ENCODE results near the gene ROMO1.

Gene ROMO1

DNA sequence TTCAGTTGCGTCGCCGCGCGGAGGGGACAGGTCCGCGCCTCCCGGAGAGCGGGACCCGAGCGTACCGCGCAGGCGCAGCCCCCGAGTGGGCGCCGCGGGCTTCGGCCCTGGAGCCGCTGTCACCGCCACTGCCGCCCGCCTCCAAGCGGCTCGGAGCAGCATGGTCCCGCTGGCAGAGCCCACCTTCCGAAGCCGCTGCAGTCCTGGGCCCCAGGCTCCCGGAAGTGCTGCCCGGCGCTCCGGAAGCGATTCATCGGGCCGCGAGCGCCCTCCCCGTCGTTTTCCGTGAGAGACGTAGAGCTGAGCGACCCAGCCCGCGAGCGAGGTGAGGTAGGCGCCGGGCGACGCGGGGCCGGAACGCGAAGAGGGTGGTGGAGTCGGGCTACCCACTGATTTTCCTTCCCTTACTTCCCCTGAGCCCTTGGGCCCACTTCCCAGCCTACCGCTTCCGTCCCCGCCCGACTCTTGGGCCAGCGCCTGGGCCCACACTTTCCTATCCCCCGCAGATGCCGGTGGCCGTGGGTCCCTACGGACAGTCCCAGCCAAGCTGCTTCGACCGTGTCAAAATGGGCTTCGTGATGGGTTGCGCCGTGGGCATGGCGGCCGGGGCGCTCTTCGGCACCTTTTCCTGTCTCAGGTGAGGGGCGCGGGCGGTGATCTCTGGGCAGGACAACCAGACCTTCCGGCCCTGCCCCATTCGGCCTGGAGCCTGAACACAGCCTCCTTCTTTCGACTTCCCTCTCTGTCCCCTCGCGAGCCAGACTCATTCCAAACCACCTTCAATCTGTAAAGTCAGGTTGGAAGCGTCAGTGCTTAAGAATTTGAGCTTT lies at the start of gene ROMO1, which contains the start of gene NFS1:
ROMO1 (plus strand) TSS at position 279 of the 830 bp plus-strand sequence; CDS start at position 507, 228 bp downstream.
NFS1 (minus strand) TSS at position 226 of the 830 bp plus-strand sequence; CDS start at position 162, 64 bp downstream.
- DNase-seq, result peak; percentile 83
- in situ Hi-C loops (cut with HindIII; ENCODE audit: low pct_ligation_motif_present, low pct_unique_long_range_greater_than_20kb, low sequenced_read_pairs), result no loop called here

DNA sequence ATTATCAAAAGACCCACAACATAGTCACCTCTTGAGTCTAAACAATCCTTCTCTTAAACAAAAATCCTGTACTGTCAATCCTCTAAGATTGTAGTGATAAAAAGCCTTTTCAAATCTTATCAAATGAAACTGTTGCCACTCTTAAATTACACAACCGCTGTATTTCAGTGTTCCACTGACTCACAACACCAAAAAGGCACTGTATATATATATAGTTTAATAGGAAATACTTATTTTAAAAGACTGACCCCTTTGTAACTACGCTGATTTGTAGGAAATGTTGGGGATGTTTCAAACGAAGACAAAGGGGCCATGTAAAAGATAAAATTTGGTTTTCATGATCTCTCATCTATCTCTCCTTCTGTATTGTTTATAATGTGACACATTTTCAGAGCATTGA lies 48.6 kb upstream of the ROMO1 start:
- no peak for DNase-seq
- in situ Hi-C loops (cut with HindIII; ENCODE audit: low pct_ligation_motif_present, low pct_unique_long_range_greater_than_20kb, low sequenced_read_pairs), result no loop called here

DNA sequence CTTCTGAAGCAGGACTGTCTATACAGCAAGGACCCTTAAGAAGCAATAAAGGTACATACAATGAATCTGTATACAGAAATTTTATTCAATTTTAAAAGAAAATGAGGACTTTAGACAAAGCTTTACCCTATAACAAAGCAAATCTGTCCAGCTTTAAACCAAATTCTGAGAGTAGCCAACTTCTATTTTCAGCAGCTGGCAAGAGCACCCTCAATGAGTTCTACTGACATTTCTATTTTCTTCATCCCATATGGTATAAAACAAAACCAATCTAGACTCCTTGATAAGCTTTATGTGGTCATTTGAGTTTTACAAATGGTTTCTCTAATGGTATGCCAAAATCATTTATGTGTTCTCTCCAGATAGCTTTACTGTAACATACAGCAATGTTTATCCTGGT lies 47.2 kb upstream of the ROMO1 start:
- no peak for DNase-seq
- in situ Hi-C loops (cut with HindIII; ENCODE audit: low pct_ligation_motif_present, low pct_unique_long_range_greater_than_20kb, low sequenced_read_pairs), result no loop called here

DNA sequence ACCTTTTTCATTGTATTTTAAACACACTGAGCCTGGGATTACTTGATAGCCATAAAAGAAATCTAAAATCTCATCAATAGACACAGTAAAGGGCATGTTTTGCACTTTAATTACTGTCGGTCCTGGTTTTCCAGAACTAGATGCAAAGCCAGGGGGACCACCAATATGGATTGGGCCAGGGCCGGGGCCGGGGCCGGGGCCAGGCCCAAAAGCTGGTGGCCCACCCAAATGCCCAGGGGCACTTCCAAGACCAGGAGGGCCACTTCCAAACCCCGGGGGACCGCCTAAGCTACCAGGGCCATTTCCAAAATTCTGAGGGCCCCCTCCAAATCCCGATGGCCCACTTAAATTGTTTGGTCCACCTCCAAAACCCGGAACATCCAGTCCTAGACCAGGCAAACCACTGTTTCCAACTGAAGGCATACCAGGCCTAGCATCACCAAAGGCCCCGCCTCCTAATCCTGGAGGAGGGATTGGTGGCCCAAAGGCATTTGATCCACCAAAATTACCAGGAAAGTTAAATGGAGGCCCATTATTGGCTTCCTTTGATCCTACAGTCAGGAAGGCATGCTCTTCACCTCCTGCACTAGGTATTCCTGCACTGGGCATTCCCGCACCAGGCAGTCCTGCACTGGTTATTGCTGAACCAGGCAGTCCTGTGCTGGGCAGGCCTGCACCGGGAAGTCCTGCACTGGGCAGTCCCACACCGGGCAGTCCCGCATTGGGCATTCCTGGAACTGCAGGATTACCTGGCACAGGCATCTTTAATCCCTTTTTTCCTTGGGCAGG lies 46.4 kb upstream of the ROMO1 start:
- DNase-seq, result no peak

DNA sequence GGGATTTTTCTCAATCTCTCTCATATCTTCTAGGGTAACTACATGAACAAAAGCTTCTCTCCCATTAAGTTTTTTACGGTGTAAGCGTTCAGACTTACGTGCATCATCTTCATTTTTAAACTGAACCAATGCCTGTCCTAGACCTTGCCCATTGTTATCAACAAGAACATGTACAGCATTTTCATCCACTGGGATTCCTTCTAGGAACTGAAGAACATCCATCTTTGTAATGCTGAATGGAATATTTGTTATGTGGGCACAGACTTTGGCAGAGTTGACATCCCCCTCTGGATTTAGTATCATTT lies 45.8 kb upstream of the ROMO1 start:
- DNase-seq, result no peak
- in situ Hi-C loops (cut with HindIII; ENCODE audit: low pct_ligation_motif_present, low pct_unique_long_range_greater_than_20kb, low sequenced_read_pairs), result no loop called here

More for the DNA sequence above, 46.4 kb upstream of the ROMO1 start:
- in situ Hi-C loops (cut with HindIII; ENCODE audit: low pct_ligation_motif_present, low pct_unique_long_range_greater_than_20kb, low sequenced_read_pairs), result no loop called here

DNA sequence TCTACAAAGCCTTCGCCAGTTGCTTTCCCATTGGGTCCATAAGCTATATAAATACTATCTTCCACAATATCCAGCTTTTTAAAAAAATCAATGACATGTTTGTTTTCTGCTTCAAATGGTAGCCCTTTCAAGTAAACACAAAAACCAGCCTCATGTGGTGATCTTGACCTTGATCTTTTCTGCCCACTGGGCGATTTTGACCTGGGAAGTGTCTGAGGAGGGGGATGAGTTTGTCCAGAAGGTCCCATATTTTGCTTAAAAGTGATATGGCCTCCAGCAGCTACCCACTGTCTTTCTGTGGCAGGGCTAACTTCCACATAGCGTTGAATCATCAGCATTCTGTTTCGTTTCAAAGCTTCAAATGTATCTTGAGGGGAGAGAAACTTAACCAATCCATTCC lies 45.3 kb upstream of the ROMO1 start:
- in situ Hi-C loops (cut with HindIII; ENCODE audit: low pct_ligation_motif_present, low pct_unique_long_range_greater_than_20kb, low sequenced_read_pairs), result no loop called here
- DNase-seq, result no peak

DNA sequence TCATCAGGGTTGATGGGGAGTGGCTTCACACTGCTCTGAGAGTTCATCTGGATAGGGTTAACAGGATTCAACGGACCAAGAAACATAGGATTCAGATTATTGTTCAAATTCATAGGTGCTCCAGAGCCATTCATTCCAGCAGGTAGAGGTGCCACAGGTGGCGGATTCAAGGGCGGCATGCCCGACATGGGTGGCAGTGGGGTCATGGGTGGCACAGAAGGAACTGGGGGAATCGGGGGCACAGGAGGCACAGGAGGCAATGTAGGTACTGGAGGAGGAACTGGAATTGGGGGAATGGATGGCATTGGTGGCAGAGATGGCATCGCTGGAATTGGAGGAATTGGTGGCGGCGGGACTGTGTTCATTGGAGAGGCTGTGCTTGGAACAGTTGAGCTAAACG lies 44.8 kb upstream of the ROMO1 start:
- in situ Hi-C loops (cut with HindIII; ENCODE audit: low pct_ligation_motif_present, low pct_unique_long_range_greater_than_20kb, low sequenced_read_pairs), result no loop called here
- DNase-seq, result no peak

DNA sequence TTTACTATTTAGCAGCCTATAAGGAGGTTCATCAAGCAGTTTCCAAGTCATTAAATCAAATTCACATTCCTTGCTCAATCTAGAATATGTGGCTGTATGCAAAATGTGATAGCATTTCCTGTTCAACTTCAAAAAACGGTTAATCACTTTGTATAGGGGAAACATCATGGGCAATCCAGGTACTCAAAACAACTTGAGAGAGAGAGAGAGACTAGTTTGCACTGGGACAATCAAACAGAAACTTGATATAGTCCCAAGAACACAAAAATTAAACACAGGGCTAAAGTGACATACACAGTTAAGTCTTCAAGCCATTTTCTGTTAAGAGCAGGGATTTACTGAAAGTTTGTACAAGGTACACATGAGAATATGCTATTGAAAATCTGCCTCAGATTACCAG lies 41.9 kb upstream of the ROMO1 start:
- in situ Hi-C loops (cut with HindIII; ENCODE audit: low pct_ligation_motif_present, low pct_unique_long_range_greater_than_20kb, low sequenced_read_pairs), result no loop called here
- no peak for DNase-seq

DNA sequence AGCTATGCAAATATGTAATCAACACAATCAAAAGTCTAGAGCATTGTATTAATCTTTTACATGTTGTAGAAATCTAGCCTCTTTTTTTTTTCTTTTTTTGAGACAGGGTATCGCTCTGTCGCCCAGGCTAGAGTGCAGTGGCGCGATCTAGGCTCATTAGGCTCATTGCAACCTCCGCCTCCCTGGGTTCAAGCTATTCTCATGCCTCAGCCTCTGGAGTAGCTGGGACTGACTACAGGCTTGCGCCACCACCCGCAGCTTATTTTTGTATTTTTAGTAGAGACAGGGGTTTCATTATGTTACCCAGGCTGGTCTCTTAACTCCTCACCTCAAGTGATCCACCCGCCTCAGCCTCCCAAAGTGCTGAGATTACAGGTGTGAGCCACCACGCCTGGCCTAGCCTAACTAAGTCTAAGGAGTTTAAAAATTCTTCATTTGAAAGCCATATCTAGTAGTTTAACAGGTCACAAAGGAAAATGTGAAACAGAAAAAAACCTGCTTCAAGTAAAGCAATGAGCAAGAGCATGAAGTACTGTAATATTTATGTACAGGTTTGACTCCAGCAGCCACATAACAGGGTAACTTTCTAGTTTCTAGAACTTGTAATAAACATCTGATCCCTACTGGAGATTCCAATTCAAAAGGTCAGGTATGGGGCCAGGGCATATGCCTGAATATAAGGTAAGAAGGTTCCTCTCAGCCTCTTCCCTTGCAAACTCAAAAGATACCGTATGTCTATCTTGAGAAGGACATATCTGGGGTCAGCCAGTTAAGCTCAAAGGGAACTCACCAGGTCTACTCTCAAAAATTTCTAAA lies 38.9 kb upstream of the ROMO1 start:
- in situ Hi-C loops (cut with HindIII; ENCODE audit: low pct_ligation_motif_present, low pct_unique_long_range_greater_than_20kb, low sequenced_read_pairs), result no loop called here
- no peak for DNase-seq

DNA sequence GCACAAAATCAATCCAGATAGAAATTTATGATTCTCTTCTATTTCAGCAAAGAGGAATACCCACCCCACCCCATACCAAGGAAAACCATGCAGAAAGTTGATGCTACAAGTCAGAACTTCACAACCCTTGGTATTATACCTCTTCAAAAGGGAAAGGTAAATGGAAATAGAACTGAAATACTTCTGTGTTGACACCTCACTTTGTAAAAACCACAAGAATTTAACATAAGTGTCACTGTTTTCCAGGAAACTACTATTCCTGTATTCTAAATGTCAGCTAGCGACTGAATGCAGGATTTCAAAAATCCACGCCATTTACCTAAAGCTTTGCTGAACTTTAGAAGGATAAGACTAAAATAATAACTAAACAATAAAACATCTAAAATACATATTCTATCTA lies 38.2 kb upstream of the ROMO1 start:
- peak; percentile 38 for DNase-seq
- in situ Hi-C loops (cut with HindIII; ENCODE audit: low pct_ligation_motif_present, low pct_unique_long_range_greater_than_20kb, low sequenced_read_pairs), result no loop called here

DNA sequence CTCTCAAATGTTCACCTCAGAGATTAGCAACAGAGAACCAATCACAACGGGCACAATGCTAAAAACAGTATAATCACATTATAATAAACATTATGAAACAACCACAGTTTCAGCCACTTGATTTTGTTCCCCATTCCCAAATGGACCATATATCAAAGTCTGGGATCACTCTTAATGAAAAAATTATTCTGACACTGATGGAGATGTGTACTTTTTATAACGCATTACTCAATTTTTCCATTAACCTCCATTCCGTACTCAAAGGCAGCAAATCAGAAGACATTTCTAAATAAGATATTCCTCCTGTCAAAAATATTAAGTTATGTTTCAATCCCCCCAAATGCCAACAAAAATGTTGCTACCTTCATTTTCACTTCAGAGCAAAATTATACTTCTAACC lies 37.3 kb upstream of the ROMO1 start:
- DNase-seq, result no peak
- in situ Hi-C loops (cut with HindIII; ENCODE audit: low pct_ligation_motif_present, low pct_unique_long_range_greater_than_20kb, low sequenced_read_pairs), result no loop called here

DNA sequence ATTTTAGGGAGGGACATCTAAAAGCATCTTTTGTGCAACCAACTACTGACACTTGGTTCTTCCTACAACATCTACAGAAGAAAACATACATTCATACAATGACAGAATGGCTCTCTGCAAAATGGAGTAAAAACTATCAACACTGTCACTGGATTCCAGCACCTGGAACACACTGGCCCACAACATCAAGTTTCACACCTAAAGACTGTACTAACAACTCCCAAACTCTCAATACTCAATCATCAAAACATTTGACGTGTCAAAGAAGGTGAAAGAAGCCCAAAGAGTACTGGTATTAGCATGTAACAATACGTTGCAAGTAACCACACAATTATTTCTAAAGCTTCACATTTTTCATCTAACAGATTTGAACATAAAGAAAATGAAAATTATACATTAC lies 36.7 kb upstream of the ROMO1 start:
- no peak for DNase-seq
- in situ Hi-C loops (cut with HindIII; ENCODE audit: low pct_ligation_motif_present, low pct_unique_long_range_greater_than_20kb, low sequenced_read_pairs), result no loop called here

DNA sequence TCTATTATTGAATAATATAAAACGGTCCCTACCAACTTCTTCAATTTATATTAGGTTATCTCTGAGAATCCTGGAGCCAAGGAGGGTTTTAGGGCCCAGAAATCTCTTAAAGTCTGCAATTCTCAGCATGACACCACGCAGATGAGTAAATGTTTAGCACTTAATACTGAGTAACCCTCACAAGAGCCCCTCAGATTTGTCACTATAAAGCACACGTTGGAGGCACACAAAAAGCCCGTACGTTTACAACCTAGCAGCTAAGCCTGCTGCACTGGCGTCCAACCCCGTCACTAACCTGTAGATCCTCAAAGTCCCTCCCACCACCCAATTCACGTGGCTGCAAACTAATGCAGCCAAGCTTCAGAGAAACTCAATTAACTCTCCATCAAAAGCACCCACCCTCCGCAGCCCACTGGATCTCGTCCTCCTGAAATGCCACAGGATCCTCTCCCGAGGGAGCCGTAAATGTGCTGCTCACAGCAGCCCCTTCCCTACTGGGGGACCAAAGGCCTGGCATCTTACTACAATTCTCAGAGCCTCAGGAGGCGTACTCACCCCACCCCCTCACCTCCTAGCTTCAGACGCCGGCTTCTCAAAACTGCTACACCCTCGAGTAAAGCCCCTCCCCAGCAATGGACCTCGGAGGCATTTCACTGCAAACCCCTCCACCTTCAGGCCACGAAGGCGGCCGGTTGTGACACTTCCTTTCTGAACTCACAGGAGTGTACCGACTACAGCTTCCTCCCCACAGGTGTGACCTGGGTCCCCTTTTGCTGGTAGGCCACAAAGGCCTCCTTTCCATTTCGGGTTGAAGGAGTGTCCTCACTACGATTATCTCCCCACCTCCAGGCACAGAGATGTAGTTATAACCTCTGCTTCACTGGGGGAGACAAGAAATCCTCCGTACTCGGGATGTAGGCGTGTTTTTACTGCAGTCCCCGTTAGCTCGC lies 35.4 kb upstream of the ROMO1 start:
- DNase-seq, result peak; percentile 34
- in situ Hi-C loops (cut with HindIII; ENCODE audit: low pct_ligation_motif_present, low pct_unique_long_range_greater_than_20kb, low sequenced_read_pairs), result no loop called here

DNA sequence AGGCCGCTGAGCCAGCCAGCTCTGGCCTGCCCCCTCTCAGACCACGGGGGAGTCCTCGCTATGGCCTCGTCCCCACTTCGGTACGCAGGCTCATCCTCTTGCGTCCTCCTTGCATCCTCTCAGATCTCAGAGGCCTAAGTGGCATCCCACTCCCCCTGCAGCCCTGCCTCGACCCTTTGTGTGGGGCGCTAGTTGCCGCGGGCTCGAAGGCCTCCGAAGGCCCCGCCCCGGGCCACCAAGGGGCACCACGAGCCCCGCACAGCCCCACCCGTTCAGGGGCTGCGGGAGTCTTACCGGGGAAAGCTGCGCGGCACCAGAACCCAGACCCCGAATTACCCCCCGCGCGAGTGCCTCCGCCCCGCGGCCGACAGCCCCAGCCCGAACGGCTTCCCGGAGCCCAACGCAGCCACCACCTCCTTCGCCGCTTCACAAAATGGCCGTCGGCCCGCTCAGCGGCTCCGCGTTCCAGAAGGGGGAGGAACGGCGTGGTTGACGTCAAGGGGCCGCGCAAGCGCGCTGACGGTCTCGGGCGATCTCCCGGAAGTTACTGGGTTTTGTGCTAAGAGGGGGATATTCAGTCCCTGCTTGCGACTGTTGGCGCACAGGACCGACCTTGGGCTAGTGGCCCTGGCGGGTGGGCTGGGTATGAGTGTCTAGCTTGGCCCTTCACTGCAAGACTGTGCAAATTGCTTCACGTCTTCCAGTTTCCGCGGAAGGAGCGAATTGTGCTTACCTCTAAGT lies 34.6 kb upstream of the ROMO1 start, which contains the start of the genes CPNE1 and RBM12:
CPNE1 (minus strand) TSS at position 435 of the 741 bp plus-strand sequence. CDS start 31,977 bp downstream, outside the sequence.
RBM12 (minus strand) TSS at position 435 of the 741 bp plus-strand sequence. CDS start 9,578 bp downstream, outside the sequence.
- peak; percentile 90 for DNase-seq
- in situ Hi-C loops (cut with HindIII; ENCODE audit: low pct_ligation_motif_present, low pct_unique_long_range_greater_than_20kb, low sequenced_read_pairs), result no loop called here

DNA sequence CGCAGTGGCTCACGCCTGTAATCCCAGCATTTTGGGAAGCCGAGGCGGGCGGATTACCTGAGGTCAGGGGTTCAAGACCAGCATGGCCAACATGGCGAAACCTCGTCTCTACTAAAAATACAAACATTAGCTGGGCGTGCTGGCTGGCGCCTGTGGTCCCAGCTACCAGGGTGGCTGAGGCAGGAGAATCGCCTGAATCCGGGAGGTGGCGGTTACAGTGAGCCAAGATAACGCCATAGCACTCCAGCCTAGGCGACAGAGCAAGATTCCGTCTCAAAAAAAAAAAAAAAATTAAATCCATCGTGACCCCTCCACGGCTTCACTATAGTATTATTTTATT lies 33.3 kb upstream of the ROMO1 start:
- no peak for DNase-seq
- in situ Hi-C loops (cut with HindIII; ENCODE audit: low pct_ligation_motif_present, low pct_unique_long_range_greater_than_20kb, low sequenced_read_pairs), result no loop called here

DNA sequence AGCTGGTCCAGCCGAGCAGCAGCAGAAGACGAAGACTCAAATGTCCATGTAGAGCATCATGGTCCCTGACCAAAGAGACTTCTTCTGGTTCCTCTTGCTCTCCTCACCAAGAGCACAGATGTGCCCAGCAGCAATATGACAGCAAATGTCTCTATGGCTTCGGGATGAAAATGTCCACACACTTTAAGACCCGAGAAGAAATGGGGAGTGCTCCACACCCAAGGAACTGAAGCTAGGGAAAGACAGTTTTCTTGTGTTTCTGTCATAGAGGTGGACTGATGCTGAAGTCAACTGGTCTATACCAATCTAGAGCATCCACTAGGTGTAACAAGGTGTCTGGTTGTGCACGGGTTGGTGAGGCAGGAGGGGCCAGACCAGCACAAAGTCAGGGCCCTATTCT lies 30.0 kb upstream of the ROMO1 start:
- no peak for DNase-seq
- in situ Hi-C loops (cut with HindIII; ENCODE audit: low pct_ligation_motif_present, low pct_unique_long_range_greater_than_20kb, low sequenced_read_pairs), result no loop called here

DNA sequence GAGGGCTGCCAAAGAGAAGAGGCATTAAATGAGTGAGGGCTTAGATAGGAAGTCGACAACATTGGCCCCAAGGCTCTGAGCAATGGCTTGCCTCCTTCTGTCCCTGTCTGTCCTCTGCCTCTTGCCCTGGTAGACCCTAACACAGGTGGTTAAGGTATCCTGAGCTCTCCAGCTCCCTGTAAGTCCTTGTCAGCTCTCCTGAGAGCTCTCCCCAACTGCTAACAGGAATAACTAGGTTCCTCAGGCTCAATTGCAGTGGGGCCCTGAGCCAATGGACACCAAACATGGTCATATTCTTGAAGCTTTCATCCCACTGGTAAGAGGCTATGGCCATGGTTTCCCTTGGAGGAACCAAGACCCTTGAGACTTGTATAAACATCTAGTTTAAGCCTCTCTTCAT lies 29.5 kb upstream of the ROMO1 start:
- no peak for DNase-seq
- in situ Hi-C loops (cut with HindIII; ENCODE audit: low pct_ligation_motif_present, low pct_unique_long_range_greater_than_20kb, low sequenced_read_pairs), result no loop called here
